Stimulated activated CD4-positive, alpha-beta T cell treated with anti-CD3 and anti-CD28 coated beads, Interleukin-2, amount 100 ng/mL, for 4 hours (primary cell): ENCODE measurements around the gene GPR146.

ENCODE experiments used
- DNase-seq: peaks from one replicate; pipeline ENCODE4 v3.0.0-alpha.2; 2020; ENCODE audit warnings: low read depth

GPR146 gene

DNA sequence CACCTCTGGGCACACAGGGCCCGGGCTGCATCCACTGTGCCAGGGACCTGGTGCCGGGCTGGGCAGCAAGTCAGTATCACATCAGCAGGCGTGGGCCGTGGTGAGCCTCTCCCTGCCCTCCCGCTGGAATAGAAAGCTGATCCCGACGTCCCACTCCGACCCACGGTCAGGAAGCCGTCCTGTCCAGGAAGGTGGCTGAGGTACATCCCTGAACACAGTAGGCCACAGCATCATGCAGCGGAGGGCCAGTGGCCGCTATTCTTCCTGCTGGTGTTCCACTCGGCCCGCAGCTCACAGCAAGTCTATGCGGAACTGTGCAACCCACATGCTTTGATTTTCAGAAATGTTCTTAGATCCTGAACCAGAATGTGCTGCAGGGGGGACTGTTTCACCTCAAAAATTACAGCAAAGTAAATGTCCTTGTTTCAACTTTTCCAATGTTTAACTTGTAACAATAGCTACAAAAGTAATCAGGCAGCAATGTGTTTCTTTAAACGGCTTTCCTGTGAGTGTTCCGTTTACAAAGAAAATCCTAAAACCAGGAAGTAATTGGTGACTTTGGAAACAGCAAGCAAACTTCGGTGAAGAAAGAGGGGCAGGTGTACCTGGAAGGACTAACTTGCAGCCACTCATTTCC lies 676 bp upstream of the GPR146 start:
- DNase-seq, result no peak

GRCh38 chr7:1045069-1046063 lies 1.0 kb downstream of the GPR146 start:
- DNase-seq, result no peak

- DNase-seq, result no peak
Observed at GRCh38 chr7:1046722-1047679, 2.7 kb downstream of the GPR146 start.

DNA sequence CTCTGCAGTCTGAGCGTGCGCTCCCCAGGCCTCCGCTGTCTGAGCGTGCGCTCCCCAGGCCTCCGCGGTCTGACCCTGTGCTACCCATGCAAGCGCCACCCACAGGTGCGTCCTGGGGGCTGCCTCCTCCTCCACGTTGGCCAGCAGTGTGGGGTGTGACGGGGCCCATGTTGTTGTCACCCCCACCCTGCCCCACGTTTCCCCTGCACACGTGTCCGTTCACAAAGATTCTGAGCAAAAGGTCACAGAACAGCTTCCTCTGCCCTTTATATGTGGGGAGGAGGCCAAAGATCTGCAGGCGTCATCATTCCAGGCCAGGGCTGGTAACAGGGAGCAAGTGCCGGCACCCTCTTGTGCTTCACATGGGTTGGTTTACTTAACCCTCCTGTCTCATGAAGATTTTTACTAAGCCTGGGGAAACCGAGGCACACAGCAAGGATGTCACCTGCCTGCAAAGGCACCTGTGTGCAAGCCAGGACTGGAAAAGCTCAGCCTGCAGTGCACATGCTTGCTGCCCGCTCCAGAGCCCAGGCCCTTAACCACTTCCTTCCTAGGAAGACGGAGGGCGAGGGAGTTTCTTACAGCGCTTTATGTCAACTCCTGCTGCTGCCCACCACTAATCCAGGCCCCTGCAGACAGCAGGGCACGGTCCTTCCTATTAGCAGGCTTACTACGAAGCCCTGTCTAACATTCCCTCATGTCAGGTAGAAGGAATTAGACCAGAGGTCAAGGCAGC lies 4.8 kb downstream of the GPR146 start:
- DNase-seq, result no peak

DNA sequence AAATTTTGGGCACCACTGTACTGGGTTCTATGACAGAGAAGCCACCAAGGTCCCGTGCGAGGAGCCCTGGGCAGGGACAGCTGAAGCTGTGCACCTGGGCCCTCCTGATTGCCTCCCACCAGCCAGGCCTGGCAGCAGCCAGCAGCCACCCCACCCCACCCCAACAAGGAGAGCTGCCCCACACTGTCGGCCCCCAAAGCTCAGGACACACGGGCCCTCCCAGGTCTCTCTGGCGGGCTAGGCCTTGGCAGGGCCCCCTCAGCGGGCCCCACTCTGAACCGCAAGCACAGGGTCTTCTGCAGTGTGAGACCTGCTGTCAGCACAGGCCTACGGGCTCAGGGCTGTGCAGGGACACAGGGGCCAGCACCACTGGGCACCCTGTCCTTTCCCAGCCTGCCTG lies 5.5 kb downstream of the GPR146 start:
- DNase-seq, result no peak

GRCh38 chr7:1050254-1050906 lies 6.0 kb downstream of the GPR146 start:
- DNase-seq, result no peak

- no peak for DNase-seq
Observed at GRCh38 chr7:1050956-1051690, 6.8 kb downstream of the GPR146 start.

DNA sequence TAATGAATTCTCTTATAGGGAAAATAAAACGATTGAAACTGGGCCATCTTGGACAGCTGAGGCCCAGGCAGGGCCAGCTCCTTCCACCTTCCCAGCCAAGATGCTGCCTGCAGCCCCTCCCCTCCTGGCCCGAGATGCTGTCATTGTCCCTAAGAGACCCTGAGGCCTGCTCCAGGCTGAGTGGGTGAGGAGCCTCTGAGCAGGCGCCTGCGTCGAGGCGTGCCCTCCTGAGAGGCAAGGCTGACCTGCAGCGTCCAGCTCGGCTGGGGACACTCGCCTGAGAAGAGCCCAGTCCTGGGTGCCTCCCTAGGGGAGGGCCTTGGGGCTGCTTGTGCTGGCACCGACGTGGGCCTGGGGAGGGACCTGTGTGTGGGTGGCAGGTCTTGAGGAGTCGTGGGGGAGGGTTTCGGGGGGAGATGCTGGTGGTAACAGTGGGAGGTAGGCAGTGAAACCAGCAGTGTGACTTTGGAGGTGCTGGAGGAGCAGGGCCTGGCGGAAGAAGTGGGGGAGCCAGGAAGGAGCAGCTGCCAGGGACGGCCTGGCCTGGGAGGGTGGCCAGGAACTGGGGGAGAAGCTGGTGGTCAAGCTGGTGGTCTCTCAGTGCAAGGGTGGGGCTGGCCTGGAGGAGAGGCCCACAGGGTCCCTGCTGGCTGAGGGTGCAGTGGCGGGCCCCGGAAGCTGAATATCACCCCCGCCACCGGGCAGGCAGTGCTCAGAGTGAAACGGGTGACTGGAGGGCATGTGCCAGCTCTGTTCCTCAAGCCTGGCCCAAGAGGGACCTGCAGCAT lies 7.9 kb downstream of the GPR146 start:
- DNase-seq, result no peak

GRCh38 chr7:1053002-1053411 lies 8.7 kb downstream of the GPR146 start:
- no peak for DNase-seq

DNA sequence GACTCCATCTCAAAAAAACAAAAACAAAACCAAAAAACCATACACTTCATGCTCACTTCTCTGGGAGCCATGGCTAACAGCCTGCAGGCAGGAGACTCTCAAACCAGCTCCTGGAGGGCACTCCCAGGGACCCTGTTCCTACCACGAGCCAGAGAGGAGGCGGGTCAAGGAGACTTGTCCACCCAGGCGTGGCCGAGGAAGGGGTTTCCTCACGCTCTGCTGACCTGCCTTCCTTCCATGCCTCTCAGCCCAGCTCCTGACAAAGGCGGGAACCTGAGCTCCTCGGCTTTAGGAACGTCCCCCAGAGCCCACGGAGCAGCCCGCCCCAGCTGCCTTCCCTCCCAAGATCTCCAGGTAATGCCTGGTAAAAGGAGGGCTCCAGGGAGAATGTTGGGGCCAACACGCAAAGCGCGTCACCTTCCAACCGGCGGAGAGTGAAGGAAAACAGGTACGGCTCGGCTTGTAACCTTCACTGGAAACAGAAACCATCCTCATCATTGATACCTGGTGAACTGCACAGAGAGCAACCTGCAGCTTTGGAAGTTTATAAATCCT lies 9.5 kb downstream of the GPR146 start:
- DNase-seq, result no peak

DNA sequence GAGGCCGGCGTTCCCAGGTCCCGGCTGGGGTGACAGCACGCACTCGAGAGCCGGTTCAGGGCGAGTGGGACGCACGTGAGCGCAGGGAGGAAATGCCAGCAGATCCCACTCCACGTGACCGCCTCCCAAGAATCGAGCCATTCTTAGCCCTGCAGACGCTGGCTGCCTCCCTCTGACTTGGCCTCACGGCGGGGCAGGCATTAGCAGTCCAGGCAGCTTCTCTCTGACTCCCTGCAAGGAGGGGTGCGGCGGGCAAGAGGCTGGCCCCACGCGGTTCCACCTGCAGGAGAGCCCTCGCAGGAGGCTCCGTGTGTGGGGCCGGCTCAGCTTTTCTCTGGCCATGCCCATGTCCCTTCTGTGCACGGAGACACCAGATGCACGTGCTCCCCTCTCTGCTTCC lies 10.1 kb downstream of the GPR146 start:
- DNase-seq, result no peak

DNA sequence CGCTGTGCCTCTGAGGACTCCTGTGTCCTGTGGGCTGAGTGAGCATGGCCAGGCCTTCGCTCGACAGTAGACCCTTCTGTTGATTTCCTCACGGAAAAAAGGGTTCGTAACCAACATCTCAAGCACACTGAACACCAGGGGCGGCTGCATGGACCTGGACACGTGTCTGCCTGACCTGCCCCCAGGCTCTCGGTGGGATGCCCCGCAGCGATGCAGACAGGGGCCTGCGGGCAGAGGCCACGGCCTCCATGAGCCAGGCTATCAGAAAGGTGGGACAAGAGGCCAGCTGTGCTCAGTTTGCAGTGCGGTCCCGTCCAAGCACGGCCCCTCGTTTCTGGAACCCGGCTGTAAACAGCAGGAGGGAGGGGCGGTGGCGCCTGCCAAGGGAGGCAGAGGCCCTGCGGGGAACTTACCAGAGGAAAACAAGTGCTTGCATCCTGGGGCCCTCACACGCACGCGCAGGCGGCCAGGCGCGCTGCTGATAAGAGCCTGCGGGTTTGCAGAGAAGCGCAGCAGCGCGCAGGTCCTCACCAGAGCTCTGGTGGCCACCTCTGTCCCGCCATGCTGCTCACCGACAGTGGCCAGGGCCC lies 10.6 kb downstream of the GPR146 start:
- peak; percentile 31 for DNase-seq

DNA sequence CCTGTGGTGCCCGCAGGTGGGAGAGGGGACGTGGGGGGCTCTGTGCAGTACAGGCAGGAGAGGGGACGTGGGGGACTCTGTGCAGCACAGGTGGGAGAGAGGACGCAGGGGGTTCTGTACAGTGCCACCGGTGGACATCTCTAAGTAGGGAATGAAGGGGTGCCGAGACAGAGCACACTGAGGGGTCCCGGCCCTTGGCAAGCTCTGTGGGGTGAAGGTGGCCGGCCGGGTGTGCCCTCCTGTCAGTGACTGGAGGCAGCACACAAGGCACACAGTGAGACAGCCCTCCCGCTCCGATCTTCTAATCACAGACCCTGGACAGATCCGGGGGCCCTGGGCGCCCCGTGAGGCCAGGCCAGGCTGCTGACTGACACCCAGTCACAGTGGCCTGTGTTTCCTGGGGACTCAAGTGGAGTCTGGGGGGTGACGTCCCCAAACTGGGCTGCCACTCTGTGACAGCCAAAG lies 11.2 kb downstream of the GPR146 start:
- DNase-seq, result no peak

DNA sequence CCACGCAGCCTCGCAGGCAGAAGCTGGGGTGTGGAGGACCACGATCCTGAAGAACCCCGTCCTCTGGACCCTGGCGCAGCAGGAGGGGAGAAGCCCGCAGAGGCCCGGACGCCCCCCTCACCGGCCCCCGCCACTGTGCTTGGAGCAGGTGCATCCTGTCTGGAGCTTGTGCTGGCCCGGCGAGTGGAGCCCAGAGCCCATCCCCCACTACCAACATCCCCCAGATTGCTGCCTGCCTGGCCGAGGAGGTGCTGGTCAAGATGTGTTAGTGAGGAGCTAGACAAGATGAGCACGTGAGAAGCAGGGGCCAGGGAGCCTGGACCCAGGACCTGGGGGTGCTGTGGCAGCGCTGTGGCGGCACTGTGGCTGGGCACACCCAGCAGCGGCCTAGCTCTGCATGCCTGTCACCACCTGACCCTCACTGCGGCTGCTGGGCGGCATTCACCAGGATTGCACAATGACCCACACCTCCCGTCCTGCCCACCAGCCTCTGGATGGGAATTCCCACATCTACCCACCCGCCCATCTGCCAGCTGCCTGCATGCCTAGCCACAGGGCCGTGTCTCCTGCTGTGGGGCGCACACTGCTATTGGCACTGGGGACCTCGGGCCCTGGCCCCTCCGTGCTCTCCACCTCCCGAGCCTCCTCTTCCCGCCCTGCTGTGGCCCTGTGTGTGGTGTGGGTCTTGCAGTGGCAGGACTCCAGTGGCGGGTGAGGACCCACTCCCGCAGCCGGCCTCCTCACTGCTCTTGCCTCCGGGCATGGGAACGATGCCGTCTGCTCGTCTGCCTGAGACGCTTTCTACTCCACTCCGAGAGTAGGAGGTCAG lies 11.8 kb downstream of the GPR146 start:
- no peak for DNase-seq

DNA sequence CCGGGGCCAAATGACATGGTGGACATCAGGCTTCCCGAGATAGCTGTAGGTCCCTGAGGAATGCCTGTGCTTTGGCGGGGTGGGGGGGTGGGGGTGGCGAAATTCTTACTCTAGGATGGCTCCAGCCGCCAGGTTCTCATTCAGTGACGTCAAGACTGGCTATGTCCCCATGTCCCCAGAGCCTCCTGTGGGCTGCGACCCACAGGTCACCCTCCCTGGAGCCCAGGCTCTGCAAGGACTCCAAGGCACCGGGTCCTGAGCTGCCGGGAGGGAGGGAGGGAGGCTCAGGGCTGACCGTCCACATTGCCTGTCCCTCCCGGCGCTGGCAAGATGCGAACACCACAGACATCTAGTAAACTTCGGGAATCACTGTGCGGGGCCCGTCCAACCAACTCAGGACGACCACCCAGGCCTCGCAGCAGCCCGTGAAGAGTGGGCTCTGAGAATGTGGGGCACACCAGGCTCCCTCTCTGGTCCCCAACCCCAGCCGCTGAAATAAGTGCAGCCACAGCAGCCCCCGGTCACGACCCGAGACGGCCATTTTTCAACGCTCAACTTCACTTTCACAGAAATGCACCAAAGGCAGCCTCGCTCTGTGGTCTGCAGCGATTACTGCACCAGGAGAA lies 12.6 kb downstream of the GPR146 start:
- no peak for DNase-seq

DNA sequence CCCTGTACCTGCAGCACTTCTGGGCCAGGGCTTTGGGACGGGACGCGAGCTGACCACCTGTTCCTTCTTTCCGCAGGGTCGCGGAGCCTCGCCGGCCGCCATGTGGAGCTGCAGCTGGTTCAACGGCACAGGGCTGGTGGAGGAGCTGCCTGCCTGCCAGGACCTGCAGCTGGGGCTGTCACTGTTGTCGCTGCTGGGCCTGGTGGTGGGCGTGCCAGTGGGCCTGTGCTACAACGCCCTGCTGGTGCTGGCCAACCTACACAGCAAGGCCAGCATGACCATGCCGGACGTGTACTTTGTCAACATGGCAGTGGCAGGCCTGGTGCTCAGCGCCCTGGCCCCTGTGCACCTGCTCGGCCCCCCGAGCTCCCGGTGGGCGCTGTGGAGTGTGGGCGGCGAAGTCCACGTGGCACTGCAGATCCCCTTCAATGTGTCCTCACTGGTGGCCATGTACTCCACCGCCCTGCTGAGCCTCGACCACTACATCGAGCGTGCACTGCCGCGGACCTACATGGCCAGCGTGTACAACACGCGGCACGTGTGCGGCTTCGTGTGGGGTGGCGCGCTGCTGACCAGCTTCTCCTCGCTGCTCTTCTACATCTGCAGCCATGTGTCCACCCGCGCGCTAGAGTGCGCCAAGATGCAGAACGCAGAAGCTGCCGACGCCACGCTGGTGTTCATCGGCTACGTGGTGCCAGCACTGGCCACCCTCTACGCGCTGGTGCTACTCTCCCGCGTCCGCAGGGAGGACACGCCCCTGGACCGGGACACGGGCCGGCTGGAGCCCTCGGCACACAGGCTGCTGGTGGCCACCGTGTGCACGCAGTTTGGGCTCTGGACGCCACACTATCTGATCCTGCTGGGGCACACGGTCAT lies 13.3 kb downstream of the GPR146 start:
- no peak for DNase-seq
